ENCODE measurements around the gene ARHGAP26. TPM values are rescaled to one million over a fixed set of nuclear protein-coding genes. Genes with fewer than 3 reads are reported as not detected.

ARHGAP26 gene
- total and polyA plus RNA-seq, 9 donors = 1.9 to 47.1 (median 12.0) TPM

- no peaks in the 10 kb centered on the region for H3K9me3 ChIP-seq
- TF ChIP-seq POLR2A (IDR thresholded peaks at IDR 0.05) = no peak
- TF ChIP-seq CTCF (IDR thresholded peaks at IDR 0.05) = no peak
- TF ChIP-seq EP300 (IDR thresholded peaks at IDR 0.05) = no peak
- no peaks in the 10 kb centered on the region for H3K27me3 ChIP-seq
- H3K27ac ChIP-seq = no peak overlapping the region
- H3K36me3 ChIP-seq = no peaks in the 10 kb centered on the region
- no peak overlapping the region for H3K4me3 ChIP-seq
- no peak for DNase-seq
- peaks cover 5% of the 10 kb centered on the region for H3K4me1 ChIP-seq (ENCODE audit: insufficient read depth)
- WGBS, 3 donors = 77 to 84% (median 78%) methylated on average over 4 of the region's 4 CpGs
- intact Hi-C loops (cut with DNase I) = no loop called here
Measured at GRCh38 chr5:143025376-143025775, 255.2 kb downstream of the ARHGAP26 start.

GRCh38 chr5:143025971-143026370 is 255.8 kb downstream of the ARHGAP26 start:
- H3K4me3 ChIP-seq = no peak overlapping the region
- 40 to 73% (median 61%) methylated on average over 1 of the region's 1 CpG for WGBS, 3 donors
- H3K27me3 ChIP-seq = no peaks in the 10 kb centered on the region
- no peak for DNase-seq
- no peak overlapping the region for H3K27ac ChIP-seq
- no peaks in the 10 kb centered on the region for H3K9me3 ChIP-seq
- H3K4me1 ChIP-seq (ENCODE audit: insufficient read depth) = peaks cover 5% of the 10 kb centered on the region
- no peaks in the 10 kb centered on the region for H3K36me3 ChIP-seq
- TF ChIP-seq CTCF (IDR thresholded peaks at IDR 0.05) = no peak
- TF ChIP-seq EP300 (IDR thresholded peaks at IDR 0.05) = no peak
- no peak for TF ChIP-seq POLR2A (IDR thresholded peaks at IDR 0.05)
- intact Hi-C loops (cut with DNase I) = no loop called here

GRCh38 chr5:143026380-143026779 is 256.2 kb downstream of the ARHGAP26 start:
- WGBS, 3 donors = 94 to 96% (median 94%) methylated on average over 3 of the region's 3 CpGs
- no peak for TF ChIP-seq EP300 (IDR thresholded peaks at IDR 0.05)
- no peak for TF ChIP-seq POLR2A (IDR thresholded peaks at IDR 0.05)
- TF ChIP-seq CTCF (IDR thresholded peaks at IDR 0.05) = no peak

GRCh38 chr5:143029293-143029692 is 259.1 kb downstream of the ARHGAP26 start:
- H3K4me3 ChIP-seq = no peak overlapping the region
- no peak overlapping the region for H3K27ac ChIP-seq
- H3K4me1 ChIP-seq (ENCODE audit: insufficient read depth) = no peaks in the 10 kb centered on the region
- H3K36me3 ChIP-seq = no peaks in the 10 kb centered on the region
- H3K27me3 ChIP-seq = no peaks in the 10 kb centered on the region
- TF ChIP-seq CTCF (IDR thresholded peaks at IDR 0.05) = no peak
- TF ChIP-seq EP300 (IDR thresholded peaks at IDR 0.05) = no peak
- no peak for TF ChIP-seq POLR2A (IDR thresholded peaks at IDR 0.05)
- no peak for DNase-seq
- intact Hi-C loops (cut with DNase I) = no loop called here
- H3K9me3 ChIP-seq = no peaks in the 10 kb centered on the region
- WGBS, 3 donors = 93 to 95% (median 94%) methylated on average over 4 of the region's 4 CpGs

More at GRCh38 chr5:143026380-143026779, 256.2 kb downstream of the ARHGAP26 start:
- H3K9me3 ChIP-seq = no peaks in the 10 kb centered on the region
- intact Hi-C loops (cut with DNase I) = no loop called here
- H3K4me1 ChIP-seq (ENCODE audit: insufficient read depth) = peaks cover 5% of the 10 kb centered on the region
- DNase-seq = no peak
- no peak overlapping the region for H3K4me3 ChIP-seq
- no peaks in the 10 kb centered on the region for H3K27me3 ChIP-seq
- no peak overlapping the region for H3K27ac ChIP-seq
- H3K36me3 ChIP-seq = no peaks in the 10 kb centered on the region
